Lower leg skin (tissue), 3 donors: ENCODE results near the gene MAPK12.

Experiments
- CTCF ChIP-seq, 3 donors: fragments of 450-650 bp; IDR thresholded peaks; one replicate each; pipeline ENCODE4 v1.5.1; 2016; ENCODE audit warnings: antibody characterized with exemption in 3 of 3, mild to moderate bottlenecking in 3 of 3, moderate library complexity in 2 of 3
- POLR2A ChIP-seq, 2 donors: fragments of 450-650 bp; IDR thresholded peaks; one replicate each; pipeline ENCODE4 v1.6.1; 2016 to 2017; ENCODE audit warnings: antibody characterized with exemption in 2 of 2, mild to moderate bottlenecking in 1 of 2, moderate library complexity in 1 of 2

- TF ChIP-seq CTCF (IDR thresholded peaks at IDR 0.05): no peak
- TF ChIP-seq POLR2A (IDR thresholded peaks at IDR 0.05): no peak
Measured at GRCh38 chr22:50220603-50221409, 40.7 kb downstream of the MAPK12 start.
